GM12891 (cell line): ENCODE measurements around the gene UCKL1.

Experiments used
- POLR2A ChIP-seq: IDR thresholded peaks from 2 replicates; pipeline ENCODE4 v1.6.1; 2011; ENCODE audit warnings: low read depth, low read length, control low read depth
- POLR2AphosphoS5 ChIP-seq: IDR thresholded peaks from 2 replicates; pipeline ENCODE4 v1.6.1; 2011; ENCODE audit warnings: low read depth, low read length, control low read depth

GRCh38 chr20:63945921-63946920 is 10.0 kb downstream of the UCKL1 start:
- TF ChIP-seq POLR2AphosphoS5 (no peak), POLR2A (no peak)
